GM19351 (cell line): ENCODE data around the gene LIMS1.
"Not testable (repeated sequence)": the region's sequence is repeated elsewhere in the genome, so short reads cannot be mapped to it uniquely, and the experiment has no call there.

ENCODE experiments used
- ATAC-seq: cut with Tn5 transposase; IDR thresholded peaks from one replicate; pipeline ENCODE4 v1.9.1; 2021; ENCODE audit warnings: mild to moderate bottlenecking, moderate library complexity; ENCODE audit not compliant: unreplicated experiment

The LIMS1 gene

DNA sequence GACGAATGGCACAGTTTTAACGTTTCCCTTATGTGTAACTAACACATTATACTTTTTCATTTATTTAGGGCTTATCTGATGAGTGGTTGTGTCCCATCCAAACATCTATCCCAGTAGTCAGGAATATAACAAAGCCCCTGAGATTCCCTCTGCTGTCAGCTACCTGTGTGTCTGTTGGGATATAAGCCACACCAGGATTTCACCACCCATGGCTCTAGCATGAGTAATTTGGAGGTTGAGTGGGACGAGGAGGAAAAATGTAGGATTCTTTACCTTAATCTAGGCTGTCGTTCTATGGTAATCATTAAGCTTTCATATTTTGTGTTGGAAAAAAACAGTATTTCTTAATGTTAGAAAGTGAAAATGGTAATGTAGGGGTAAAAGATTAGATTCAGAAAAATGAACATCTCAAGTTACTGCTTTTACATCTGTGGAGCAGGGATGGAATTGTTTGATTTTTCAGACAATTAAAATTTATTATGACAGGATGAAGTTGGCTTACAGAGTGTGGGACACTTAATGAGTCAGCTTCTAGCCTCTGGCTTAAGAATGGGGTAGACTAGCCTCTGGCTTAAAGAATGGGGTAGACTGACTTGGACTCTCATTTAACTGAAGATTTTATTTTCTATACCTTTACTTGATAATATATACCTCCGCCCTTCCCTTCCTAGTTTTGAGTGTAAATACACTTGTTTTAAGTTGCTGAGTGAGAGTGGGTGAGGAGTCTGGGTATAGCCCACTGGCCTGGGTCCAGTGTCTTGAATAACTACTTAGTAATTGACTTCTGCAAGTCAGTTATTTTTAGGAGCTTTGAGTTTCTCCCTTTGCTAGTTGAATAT, 96.5 kb downstream of the LIMS1 start:
- no peak for ATAC-seq

DNA sequence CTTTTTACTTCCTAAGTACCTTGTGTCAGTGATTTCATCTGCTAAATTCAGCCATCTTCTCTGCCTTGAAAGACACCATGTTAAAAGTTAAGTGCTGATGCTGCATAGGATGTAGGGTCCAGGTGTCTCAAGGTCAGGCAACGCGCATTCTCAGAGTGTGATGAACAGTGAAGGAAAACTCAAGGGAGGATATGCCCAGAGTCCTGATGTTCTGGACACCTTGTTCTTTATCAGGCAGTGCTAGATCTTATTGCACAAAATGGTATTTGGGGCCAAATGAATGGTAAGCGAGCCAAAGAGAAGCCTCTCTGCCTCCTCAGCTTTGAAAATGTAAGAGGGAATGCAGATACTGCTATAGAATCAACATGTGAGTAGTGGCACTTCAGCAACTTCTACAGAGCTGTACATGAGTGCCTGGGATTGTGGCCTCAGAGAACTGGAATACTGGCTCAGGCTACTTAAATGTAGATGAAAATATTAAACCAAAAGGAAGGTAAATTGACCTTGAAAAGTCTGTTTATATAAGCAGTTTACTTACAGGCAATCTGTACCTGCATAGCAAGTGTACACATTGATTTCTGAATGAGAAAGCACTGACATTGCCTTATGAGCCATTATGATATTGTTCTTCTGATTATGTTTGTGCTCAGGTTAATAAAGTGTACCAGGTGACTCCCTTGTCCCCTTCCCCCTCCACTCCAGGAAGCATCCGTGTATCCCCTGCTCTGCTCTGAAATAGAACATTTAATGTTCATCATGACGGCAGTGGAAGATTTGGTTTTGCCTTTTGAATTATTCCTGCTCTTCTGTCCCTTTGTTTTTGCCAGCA, 98.3 kb downstream of the LIMS1 start:
- no peak for ATAC-seq

DNA sequence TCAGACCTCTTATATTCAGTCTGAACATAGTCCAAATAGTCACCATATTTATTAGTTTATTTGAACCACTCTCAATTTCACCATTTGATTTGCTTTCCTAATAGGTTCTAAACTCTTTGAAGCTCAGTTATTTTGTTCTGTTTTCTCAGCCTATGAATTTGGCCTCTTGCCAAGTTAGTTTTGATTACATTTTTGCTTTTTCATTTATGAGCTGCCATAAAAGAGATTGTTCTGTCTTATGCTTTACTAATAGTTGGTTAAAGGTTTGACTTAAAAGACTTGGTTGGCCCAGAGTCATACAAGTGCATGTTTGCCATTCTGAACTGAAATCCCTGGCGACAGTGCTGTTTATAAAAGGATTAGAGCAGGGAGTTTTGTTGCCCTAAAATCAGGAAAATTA, 99.1 kb downstream of the LIMS1 start:
- no peak for ATAC-seq

DNA sequence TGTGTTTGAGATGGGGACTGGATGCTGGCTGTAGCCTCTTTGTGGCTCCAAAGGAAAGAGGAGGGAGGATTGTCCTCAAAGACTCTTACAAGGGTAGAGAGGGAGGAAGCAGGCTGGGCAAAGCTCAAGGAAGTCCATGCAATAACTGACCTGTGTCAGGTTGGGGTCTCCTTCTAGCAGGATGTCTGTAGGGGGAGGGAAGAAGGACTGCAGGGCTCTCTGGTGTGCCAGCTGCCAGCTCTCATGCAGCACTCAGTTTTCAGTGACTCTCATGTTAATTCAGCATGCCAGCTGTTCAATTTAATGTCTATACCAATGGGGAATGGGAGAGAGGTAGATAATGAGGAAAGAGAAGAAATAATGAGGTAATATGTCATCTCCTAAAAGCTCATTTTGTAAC, 99.7 kb downstream of the LIMS1 start:
- no peak for ATAC-seq

DNA sequence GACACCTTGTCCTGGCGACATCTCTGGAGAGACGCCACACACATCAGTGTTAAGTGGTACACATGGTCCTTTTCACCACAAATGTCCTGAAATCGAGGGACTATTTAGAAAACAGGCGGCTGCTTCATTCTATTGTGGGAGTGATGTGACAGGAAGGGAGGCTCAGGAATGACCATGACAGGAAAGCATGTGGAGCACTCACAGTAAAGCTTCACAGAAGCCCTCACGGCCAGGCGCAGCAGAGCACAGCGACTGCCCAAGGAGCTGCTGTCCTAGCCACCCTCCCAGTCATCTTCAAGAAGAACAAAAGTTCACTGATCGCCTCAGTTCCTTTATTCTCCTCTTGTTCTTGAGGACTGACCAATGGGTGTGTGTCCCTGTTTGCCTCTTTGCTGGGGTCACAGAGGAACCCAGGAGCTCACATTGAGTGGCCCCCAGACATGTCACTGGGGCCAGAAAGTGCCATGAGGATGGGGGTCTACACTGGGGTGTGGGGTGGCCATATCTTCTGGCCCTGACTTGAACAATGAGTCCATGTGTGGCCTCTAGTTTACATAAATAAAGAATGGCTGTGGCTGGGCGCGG, 100.4 kb downstream of the LIMS1 start:
- ATAC-seq = no peak

DNA sequence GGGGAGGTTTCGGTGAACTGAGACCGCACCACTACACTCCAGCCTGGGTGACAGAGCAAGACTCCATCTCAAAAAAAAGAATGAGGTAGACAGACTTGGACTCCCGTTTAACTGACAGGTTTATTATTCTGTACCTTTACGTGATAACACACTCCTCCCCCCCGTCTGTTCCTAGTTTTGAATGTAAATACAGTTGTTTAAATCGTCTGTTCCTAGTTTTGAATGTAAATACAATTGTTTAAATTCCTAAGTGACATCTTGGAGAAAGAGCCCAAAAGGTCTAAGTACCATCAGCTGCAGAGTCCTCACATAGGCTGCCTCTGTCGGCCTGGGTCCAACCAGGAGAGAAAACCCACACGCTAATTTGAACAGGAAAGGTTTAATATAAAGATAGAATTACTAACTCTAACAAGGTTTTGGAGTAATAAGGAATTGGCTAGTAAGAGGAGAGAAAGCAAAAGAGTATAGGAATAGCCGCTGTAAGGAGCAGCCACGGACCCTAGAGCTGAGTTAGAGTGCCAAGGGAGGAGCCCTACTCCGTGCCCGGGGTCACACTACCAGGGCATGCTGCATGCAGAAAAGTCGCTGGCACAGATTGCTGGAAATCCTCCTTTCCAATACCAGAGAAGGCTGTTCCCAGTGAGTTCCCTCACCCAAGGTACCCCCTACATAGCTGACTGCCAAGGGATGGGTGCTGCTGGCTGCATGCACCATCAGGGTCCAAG, 101.5 kb downstream of the LIMS1 start:
- peak; percentile 11 for ATAC-seq

DNA sequence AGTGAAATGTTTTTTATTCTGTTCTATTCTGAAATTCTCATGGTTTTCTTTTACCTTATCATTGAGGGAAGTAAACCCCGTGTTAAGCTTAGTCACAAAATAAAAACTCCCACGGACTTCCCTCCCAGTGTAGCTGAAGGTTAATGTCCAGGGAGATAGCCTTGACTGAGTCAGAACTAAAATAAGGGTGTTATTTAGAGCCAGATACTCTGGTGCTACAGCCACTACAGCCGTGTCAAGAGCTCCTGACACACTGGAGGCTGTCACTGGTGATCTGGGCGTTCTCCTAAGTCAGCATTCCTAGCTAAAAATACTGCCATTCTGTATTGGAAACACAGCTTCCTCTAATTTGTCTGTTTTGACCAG, 103.0 kb downstream of the LIMS1 start:
- ATAC-seq = peak; percentile 46

DNA sequence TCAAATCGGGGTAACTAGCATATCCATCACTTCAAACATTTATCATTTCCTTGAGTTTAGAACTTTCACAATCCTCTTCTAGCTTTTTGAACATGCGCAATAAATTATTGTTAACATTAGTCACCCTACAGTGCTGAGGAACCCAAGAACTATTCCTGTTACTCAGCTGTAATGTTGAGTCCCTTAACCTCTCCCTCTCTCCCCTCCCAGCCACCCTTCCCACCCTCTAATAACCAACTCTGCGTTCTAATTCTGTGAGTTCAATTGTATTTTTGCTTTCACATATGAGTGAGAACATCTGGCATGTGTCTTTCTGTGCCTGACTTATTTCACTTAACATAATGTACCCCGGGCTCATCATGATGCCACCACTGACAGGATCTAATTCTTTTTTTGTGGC, 106.5 kb downstream of the LIMS1 start:
- ATAC-seq = no peak

DNA sequence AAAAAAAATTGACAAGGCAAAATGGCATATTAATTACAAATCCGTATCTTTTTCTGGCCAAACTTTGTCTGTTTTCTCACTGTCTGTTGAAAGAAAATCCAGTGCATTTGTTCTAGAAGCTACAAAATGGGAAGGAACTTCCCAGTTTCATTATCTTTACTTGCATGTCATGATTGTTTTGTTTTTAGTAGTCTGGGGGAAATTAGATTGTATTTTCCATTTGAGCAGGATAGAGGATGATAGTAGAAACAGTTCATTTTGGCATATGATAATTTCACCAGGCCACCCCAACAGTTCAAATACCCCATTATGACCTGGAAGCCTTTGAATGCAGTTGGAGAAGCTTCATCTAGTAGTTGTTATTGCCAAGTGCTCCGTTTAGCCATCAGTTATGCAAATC, 107.5 kb downstream of the LIMS1 start:
- no peak for ATAC-seq

DNA sequence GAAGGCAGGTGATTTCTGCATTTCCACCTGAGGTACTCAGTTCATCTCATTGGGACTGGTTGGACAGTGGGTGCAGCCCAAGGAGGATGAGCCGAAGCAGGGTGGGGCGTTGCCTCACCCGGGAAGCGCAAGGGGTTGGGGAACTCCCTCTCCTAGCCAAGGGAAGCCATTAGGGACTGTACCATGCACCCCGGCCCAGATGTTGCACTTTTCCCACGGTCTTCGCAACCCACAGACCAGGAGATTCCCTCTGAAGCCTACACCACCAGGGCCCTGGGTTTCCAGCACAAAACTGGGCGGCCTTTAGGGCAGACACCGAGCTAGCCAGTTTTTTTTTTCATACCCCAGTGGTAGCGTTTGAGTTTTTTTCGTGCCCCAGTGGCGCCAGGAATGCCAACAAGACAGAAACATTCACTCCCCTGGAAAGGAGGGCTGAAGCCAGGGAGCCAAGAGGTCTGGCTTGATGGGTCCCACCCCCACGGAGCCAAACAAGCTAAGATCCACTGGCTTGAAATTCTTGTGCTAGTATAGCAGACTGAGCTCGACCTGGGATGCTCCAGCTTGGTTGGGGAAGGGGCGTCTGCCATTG, 109.1 kb downstream of the LIMS1 start:
- no peak for ATAC-seq

DNA sequence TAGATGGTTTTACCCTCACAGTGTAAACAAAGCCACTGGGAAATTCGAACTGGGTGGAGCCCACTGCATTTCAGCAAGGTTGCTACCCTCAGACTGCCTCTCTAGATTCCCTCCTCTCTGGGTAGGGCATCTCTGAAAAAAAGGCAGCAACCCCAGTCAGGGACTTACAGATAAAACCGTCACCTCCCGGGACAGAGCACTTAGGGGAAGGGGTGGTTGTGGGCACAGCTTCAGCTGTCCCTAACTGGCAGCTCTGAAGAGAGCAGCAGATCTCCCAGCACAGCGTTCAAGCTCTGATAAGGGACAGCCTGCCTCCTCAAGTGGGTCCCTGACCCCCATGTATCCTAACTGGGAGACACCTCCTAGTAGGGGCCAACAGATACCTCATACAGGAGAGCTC, 109.6 kb downstream of the LIMS1 start:
- ATAC-seq = not testable (repeated sequence)

DNA sequence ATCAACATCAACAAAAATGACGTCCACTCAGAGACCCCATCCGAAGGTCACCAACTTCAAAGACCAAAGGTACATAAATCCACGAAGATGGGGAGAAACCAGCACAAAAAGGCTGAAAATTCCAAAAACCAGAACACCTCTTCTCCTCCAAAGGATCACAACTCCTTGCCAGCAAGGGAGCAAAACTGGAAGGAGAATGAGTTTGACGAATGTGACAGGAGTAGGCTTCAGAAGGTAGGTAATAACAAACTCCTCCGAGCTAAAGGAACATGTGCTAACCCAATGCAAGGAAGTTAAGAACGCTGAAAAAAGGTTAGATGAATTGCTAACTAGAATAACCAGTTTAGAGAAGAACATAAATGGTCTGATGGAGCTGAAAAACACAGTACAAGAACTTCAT, 110.2 kb downstream of the LIMS1 start:
- ATAC-seq = not testable (repeated sequence)

DNA sequence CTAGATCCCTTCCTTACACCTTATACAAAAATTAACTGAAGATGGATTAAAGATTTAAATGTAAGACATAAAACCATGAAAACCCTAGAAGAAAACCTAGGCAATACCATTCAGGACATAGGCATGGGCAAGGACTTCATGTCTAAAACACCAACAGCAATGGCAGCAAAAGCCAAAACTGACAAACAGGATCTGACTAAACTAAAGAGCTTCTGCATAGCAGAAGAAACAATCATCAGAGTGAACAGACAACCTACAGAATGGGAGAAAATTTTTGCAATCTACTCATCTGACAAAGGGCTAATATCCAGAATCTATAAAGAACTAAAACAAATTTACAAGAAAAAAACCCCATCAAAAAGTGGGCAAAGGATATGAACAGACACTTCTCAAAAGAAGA, 114.5 kb downstream of the LIMS1 start:
- not testable (repeated sequence) for ATAC-seq

DNA sequence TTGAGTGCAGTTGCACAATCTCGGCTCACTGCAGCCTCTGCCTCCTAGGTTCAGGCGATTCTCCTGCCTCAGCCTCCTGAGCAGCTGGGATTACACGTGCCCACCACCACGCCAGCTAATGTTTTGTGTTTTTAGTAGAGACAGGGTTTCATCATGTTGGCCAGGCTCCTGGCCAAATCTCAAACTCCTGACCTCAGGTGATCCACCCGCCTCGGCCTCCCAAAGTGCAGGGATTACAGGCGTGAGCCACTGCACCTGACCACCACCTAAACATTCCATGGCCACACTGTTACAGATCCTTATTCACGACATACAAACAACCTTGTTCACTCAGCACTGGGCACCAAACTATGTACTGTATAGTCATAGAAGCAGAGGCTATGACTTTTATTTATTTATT, 116.2 kb downstream of the LIMS1 start:
- ATAC-seq = not testable (repeated sequence)

DNA sequence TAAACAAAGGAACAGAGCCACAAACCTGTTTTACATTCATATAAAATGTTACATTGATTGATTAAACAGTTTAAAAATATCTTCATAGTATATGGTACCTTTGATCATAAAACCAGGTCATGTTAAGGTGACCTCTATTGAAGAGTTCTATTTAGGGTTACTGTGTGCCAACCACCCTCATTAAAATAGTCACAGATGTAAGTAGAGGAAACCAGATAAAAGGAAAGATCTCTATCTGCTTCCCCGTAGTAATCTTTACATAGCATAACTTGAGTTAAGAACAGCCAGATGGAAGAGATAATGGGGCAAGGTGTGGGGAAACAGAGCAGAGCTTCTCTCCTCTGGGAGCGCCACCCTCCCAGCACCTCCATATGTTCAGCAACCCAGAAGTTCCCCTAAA, 117.2 kb downstream of the LIMS1 start:
- not testable (repeated sequence) for ATAC-seq

DNA sequence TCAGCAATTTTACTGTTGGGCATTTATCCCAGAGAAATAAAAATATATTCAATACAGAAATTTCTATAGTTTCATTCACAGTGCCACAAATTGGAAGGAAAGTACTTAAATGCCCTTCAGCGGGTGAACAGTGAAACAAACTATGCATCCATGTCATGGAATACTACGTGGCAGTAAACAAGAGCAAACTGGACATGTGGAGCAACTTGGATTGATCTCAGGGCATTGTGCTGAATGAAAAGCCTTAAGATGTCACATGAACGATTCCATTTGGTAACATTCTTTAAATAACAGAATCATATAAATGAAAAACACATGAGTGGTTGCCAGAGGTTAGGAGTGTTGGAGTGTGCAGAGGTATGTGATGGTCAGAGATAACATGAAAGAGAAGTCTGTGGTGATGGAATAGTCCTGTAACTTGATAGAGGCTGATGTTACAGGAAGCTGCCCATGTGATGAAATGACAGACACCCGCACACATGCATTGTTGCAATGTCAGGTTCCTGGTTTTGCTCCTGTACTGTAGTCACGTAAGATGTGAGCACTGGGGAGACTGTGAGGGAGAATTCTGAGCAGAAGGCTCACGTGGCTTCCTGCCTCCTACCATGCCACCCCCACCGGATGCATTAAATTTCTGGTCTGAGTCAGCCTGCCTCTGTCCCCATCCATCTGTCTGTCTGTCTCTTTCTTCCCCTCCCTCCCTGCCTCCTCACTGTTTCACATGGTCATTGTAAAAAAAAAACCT, 118.1 kb downstream of the LIMS1 start:
- peak; percentile 97 for ATAC-seq

DNA sequence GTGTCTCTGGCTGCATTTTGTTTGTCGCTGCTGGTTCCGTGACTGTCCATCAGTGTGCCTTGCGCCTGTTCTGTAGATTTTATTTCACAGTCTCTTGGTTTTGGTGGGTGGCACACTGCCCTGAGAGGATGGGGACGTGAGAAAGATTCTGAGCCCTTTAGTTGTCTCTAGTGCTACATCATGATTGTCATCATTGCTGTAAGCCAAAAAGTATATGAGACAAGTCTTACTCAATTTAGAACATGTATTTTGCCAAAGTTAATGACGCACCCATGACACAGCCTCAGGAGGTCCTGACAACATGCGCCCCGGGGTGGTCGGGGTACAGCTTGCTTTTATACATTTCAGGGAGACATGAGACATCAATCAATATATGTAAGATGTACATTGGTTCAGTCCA, 119.2 kb downstream of the LIMS1 start:
- ATAC-seq = not testable (repeated sequence)

DNA sequence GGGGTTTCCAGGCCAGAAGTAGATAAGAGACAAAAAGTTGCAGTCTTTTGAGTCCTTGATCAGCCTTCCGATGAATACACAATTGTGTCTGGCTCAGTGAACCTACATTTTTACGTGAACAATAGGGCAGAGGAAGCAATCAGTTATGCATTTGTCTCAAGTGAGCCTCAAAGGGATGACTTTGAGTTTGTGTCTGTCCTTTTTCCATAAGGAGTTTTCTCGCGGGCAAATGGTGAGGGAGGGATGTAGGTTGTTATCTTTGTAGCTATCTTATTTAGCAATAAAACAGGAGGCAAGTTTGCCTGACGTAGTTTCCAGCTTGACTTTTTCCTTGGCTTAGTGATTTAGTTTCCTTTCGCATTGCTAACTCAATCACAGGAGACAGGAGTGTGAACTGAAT, 119.6 kb downstream of the LIMS1 start:
- ATAC-seq = not testable (repeated sequence)

DNA sequence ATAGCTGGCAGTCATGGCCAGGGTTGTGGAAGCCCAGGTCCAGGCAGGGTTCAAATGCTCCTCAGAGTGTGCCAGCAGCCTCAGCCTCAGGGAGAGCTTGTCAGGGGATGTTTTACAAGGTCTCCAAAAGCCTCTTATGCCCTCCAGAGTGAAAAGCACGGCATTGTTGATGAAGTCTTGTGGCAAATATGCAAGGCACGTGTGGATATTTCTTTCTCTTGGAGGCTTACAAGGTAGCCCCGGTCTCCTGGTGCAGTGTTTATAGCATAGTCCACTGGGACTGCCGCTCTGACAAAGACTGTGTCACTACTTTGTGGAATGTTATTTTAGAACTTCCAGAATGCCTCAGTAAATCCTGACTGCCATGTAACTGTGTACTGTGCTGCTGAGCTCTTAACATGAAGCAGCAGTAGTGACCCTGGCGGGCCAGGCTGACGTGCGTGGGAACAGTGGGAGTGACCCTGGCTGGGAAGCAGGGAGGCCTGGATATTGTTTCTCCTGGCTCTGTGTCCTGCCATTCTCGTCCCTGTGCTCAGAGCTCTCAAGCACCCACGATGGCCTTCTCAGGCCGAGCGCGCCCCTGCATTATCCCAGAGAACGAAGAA, 120.4 kb downstream of the LIMS1 start:
- ATAC-seq = not testable (repeated sequence)

DNA sequence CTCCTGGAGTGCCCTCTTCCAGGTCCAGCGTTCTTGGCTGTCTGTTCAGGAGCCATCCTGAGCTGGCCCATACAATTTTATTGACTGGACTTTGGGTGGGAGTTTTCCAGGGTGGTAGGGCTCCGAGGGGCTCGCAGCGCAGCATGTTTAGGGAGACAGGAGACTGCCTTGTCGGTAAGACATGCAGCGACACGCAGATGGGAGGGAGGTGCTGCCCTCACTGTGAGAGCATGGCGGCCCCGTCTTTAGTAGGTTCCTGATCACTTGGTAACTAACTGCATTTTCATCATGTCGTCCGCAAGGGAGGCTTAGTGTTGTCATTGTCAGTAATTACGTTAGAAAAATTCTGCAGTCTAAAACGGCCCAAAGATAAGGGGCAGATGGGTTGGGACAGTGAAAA, 121.0 kb downstream of the LIMS1 start:
- ATAC-seq = not testable (repeated sequence)
